Kidney (tissue), 14 donors: ENCODE data around the gene SCAANT1. TPM values are rescaled to one million over a fixed set of nuclear protein-coding genes. Genes with fewer than 3 reads are reported as not detected.

Experiments
- DNase-seq, 5 donors: peaks; one replicate each; pipeline ENCODE4 v3.0.0-alpha.2; 2013 to 2020
- FAIRE-seq: peaks from 2 replicates; lab custom pipeline; 2012; peaks lifted over from hg19 to GRCh38; lab: Jason Lieb, UNC
- H3K27ac ChIP-seq, 2 donors: one replicate each; pipeline ENCODE4 v1.7.0; 2013; ENCODE audit warnings: low read depth in 2 of 2, low read length in 2 of 2, inconsistent platforms in 1 of 2
- H3K27me3 ChIP-seq: one replicate; pipeline ENCODE4 v1.7.1; 2013; ENCODE audit warnings: low read length, inconsistent platforms; ENCODE audit not compliant: control insufficient read depth, insufficient read depth
- H3K36me3 ChIP-seq, 3 donors: one replicate each; pipeline versions ENCODE4 v1.7.0 to v1.7.1; 2013; ENCODE audit warnings: low read length in 3 of 3, control low read depth in 1 of 3, inconsistent platforms in 1 of 3; ENCODE audit not compliant: insufficient read depth in 3 of 3, control insufficient read depth in 2 of 3
- H3K4me1 ChIP-seq, 3 donors: one replicate each; pipeline versions ENCODE4 v1.7.0 to v1.7.1; 2013; ENCODE audit warnings: low read length in 3 of 3, inconsistent platforms in 1 of 3, low read depth in 1 of 3; ENCODE audit not compliant: control insufficient read depth in 2 of 3, insufficient read depth in 2 of 3
- H3K4me3 ChIP-seq, 3 donors: one replicate each; pipeline versions ENCODE4 v1.7.0 to v1.8.1; 2013; ENCODE audit warnings: low read length in 3 of 3, control low read depth in 1 of 3, inconsistent platforms in 1 of 3
- H3K9ac ChIP-seq, 3 donors: one replicate each; pipeline versions ENCODE4 v1.7.0 to v1.7.1; 2013; ENCODE audit warnings: low read length in 3 of 3, control low read depth in 1 of 3, inconsistent platforms in 1 of 3
- H3K9me3 ChIP-seq, 3 donors: one replicate each; pipeline versions ENCODE4 v1.7.0 to v1.7.1; 2013; ENCODE audit warnings: low read length in 3 of 3, control low read depth in 1 of 3, inconsistent platforms in 1 of 3; ENCODE audit not compliant: control insufficient read depth in 2 of 3, insufficient read depth in 1 of 3
- intact Hi-C: fragments of 100-400 bp; cut with DNase I; formaldehyde crosslinking; loops from one replicate; pipeline ENCODE4 v1.11.1; 2022
- polyA plus RNA-seq: library from polyadenylated mRNA; stranded (reverse); fragments of 350-450 nt; fragmentation: Illumina TruSeq; extraction: RNeasy Lipid Tissue Mini Kit (QIAGEN cat#74804); gene quantifications from one replicate; pipeline ENCODE4 v1.2.3, GENCODE V29; 2014; ENCODE audit warnings: low read depth, low replicate concordance; ENCODE audit not compliant: insufficient read depth
- total RNA-seq: library from RNA; stranded (reverse); fragmentation: NEBNext Ultra II Directional; extraction: Animal tissue kit (Norgen Biotek cat#: 25700); gene quantifications from one replicate; pipeline ENCODE4 v1.2.1, GENCODE V29; 2021
- TF ChIP-seq, protein P1 (sequence below): IDR thresholded peaks from 3 replicates; pipeline ENCODE4 v1.5.1; 2012; ENCODE audit warnings: mild to moderate bottlenecking, moderate library complexity, borderline replicate concordance; ENCODE audit not compliant: insufficient read depth; ENCODE audit errors: extremely low read depth
- donor health status: control.
- donor health status: control.
- donor health status: control.
- donor health status: control.
- donor health status: control.
- donor health status: DM: yes; HTN: yes; CAD: no.
- donor health status: Normal renal cell carcinoma (clear cell type).

The SCAANT1 gene
- total and polyA plus RNA-seq, 2 donors from 2014 or later, result not detected

DNA sequence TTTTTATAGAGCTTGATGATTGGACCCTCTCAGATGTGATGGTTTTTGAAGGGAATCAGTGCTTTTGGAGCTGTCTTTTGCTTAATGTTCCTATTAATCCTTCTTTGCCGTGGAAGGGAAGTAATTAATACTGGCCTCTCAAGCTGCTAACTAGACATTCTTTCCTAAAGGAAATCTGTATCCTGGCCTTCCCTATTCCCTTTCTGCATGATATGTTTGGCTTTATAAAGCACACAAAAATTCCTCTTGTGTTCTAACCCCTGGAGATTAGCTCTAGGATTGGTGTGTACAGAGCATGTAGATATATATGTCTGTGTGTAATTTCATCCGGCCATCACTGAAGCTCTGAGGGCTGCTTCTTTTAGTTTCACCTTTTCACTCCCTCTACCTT lies 41.6 kb downstream of the SCAANT1 start:
- H3K27me3 ChIP-seq, result no peaks in the 10 kb centered on the region
- H3K9ac ChIP-seq, result no peak overlapping the region
- no peaks in the 10 kb centered on the region for H3K36me3 ChIP-seq
- DNase-seq (peak in 2 of 5 donors; percentile 11 to 26), FAIRE-seq (no peak)
- no peaks in the 10 kb centered on the region for H3K9me3 ChIP-seq
- intact Hi-C loops, result no loop called here
- H3K4me3 ChIP-seq, result no peak overlapping the region
- H3K27ac ChIP-seq, result no peak overlapping the region
- H3K4me1 ChIP-seq, result peaks cover 0 to under 1% (median 0%) of the 10 kb centered on the region in 3 donors
- TF ChIP-seq, protein P1, sequence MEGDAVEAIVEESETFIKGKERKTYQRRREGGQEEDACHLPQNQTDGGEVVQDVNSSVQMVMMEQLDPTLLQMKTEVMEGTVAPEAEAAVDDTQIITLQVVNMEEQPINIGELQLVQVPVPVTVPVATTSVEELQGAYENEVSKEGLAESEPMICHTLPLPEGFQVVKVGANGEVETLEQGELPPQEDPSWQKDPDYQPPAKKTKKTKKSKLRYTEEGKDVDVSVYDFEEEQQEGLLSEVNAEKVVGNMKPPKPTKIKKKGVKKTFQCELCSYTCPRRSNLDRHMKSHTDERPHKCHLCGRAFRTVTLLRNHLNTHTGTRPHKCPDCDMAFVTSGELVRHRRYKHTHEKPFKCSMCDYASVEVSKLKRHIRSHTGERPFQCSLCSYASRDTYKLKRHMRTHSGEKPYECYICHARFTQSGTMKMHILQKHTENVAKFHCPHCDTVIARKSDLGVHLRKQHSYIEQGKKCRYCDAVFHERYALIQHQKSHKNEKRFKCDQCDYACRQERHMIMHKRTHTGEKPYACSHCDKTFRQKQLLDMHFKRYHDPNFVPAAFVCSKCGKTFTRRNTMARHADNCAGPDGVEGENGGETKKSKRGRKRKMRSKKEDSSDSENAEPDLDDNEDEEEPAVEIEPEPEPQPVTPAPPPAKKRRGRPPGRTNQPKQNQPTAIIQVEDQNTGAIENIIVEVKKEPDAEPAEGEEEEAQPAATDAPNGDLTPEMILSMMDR, result no peak

DNA sequence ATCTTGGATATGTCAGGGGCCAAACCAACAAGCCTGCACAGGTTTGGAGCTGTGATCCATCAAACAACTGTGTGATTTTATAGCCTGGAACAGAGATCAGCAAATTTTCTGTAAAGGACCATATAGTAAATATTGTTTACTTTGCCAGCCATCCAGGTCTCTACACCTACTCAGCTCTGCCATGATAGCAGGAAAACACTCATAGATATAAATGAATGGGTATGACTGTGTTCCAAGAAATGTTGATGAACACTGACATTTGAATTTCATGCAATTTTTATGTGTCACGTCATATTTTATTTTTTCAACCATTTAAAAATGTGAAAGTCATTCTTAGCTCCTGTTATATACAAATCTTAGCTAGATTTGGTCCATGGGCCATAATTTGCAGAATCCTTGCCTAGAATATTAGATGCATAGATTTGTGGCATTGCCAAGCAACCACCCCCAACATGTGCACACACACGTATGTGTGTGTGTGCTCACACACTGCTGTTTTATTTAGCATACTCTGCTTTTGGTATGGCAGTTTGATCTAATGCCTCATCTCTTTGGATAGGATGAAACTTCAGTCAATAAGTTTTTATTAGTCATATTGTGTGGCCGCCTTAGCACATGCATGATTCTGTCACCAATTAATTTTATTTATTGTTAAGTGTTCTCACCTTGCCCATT lies 42.1 kb downstream of the SCAANT1 start:
- Histone ChIP-seq H3K9me3 (no peaks in the 10 kb centered on the region), H3K4me1 (peaks cover 0 to 2% (median under 1%) of the 10 kb centered on the region in 3 donors), H3K36me3 (no peaks in the 10 kb centered on the region), H3K27ac (no peak overlapping the region), H3K4me3 (no peak overlapping the region), H3K27me3 (no peaks in the 10 kb centered on the region), H3K9ac (no peak overlapping the region)
- TF ChIP-seq, protein P1, result no peak
- no peak for FAIRE-seq
- intact Hi-C loops, result no loop called here
- no peak for DNase-seq

DNA sequence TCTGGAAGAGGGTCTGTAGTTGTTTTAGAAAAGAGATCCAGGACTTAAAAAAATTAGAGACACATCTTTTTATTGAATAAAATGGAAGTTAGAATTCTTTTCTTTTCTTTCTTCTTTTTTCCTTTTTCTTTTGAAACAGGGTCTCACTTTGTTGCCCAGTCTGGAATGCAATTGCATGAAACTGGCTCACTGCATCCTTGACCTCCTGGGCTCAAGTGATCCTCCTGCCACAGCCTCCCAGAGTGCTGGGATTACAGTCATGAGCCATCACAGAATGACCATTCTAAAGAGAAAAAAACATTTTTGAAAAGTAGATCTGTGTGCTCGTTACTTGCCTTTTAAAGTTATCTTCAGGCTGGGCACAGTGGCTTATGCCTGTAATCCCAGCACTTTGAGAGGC lies 45.0 kb downstream of the SCAANT1 start:
- Histone ChIP-seq H3K4me3 (no peak overlapping the region), H3K4me1 (peaks cover 0 to 8% (median 2%) of the 10 kb centered on the region in 3 donors), H3K9ac (no peak overlapping the region), H3K27ac (no peak overlapping the region), H3K36me3 (no peaks in the 10 kb centered on the region), H3K9me3 (no peaks in the 10 kb centered on the region), H3K27me3 (no peaks in the 10 kb centered on the region)
- FAIRE-seq, result no peak
- DNase-seq, result no peak
- intact Hi-C loops, result no loop called here
- TF ChIP-seq, protein P1, result no peak
